Posterior vena cava (tissue), 2 donors: Measurements from ENCODE around the gene LDLRAD4. TPM values are rescaled to one million over a fixed set of nuclear protein-coding genes. Genes with fewer than 3 reads are reported as not detected.

Source experiments
- DNase-seq: peaks from one replicate; pipeline ENCODE4 v3.0.0-alpha.2; 2020; ENCODE audit warnings: low spot score
- intact Hi-C, 2 donors: fragments of 100-400 bp; cut with DNase I; formaldehyde crosslinking; loops; one replicate each; pipeline versions ENCODE4 v1.14.1 to v1.14.2; 2022 to 2023
- total RNA-seq, 2 donors: library from RNA; stranded (reverse); fragmentation: NEBNext Ultra II Directional; extraction: Animal tissue kit (Norgen Biotek cat#: 25700); gene quantifications; one replicate each; pipeline ENCODE4 v1.2.1, GENCODE V29; 2021
- donor health status: DM: yes; HTN: yes; CAD: no.
- donor health status: DM: yes; HTN: yes; CAD: no.

Gene LDLRAD4
- total RNA-seq, 2 donors from 2014 or later, result 52.3 to 74.8 TPM

DNA sequence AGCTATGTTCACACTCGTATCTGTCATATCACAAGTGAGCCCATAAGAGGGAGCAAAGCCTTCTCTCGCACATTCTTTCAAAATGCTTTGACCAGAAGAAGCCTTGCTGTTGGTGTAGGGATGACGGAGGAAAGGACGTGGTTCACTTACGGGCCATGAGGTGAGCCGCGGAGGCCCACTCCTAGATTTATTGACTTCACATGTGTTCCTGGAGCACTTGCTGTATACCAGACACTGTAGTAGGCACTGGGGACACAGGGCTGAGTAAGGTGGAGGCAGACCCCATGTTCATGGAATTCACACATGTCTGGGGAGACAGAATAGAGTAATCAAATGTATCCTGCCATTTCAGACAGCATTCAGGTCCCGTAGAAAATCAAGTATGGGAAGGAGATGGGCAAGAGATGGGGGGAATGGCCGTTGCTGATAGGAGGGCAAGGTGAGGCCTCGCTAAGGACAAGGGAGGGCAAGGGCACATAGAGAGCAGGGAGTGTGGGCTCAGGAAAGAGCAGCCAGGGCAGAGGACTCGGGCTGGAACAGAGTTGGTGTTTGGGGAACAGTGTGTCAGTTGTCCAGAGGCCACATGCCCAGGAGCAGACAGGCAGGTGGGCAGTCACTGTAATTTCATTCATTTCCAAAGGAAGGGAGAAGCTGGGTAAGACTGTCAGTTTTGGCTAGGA lies 182.2 kb downstream of the LDLRAD4 start:
- DNase-seq, result no peak
- intact Hi-C loops, result no loop called here

DNA sequence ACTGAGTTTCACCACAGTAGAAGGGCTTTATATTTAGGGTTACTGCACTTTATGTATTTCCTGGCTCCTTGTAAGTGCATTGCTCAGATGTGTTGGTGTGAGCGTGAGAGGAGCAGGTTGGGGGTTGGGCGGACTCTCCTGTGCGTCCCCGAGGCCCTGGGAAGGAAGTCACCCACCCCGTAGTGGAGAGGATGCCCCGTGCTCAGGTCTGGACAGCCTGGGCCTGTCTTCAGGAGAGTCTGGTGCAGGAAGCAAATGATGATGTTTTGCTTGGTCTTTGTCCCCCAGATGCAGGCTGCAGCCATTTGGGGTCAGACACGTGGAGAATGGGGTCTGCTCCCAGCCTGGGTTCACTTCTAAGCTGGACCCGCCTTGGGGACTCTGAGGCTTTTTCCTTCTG lies 182.8 kb downstream of the LDLRAD4 start:
- intact Hi-C loops, result no loop called here
- no peak for DNase-seq

DNA sequence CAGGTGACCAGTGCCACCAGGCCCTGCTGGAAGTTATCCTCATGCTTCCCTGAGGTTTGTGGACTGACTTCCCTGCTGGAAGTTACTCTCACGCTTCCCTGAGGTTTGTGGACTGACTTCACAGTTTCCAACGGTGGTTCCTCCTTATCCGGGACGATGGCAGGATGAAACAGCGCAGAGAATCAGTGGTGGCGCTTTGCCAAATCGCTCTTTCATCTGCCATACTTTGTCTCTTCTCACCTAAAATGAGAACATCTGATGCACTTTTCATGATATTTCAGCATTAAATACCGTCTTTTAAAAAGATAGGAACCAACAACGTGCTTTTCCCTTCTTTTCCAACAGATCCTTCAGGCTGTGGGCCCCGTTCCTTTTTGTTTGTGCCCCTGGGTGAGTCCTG lies 183.3 kb downstream of the LDLRAD4 start:
- no peak for DNase-seq
- intact Hi-C loops, result no loop called here

DNA sequence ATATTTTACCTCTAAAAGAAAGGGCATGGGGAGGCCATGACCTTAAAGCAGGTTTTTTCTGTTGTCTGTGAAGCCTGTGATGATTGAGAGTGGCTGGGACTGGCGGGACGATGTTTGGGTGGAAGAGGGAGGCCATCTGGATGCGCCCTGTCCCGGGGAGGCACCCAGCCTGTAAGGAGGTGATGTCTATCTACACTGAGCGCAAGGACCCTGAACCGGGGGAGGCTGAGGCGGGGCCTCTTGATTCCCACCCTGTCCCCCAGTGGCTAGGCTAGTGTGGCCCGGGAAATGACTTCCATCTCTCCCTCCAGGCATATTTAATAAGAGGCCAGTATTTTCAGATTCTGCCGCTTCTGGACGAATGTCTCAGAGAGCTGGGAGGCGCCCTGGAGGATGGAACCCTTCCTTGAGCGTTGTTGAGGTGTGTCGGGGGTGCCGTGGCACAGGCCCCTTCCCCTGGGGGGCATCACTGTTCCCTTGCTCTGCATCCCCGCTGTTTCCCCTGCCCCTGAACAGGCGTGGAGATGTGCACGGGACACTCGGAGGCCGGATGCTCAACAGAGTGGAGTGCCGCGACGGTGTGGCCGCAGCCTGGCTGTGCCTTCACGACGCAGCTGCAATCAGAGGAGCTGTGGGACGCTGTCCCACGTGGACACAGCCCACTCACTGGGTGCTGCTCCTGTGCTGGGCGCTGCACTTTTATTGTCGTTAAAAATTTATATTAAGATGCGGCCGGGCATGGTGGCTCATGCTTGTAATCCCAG lies 185.4 kb downstream of the LDLRAD4 start:
- intact Hi-C loops, result no loop called here
- no peak for DNase-seq

DNA sequence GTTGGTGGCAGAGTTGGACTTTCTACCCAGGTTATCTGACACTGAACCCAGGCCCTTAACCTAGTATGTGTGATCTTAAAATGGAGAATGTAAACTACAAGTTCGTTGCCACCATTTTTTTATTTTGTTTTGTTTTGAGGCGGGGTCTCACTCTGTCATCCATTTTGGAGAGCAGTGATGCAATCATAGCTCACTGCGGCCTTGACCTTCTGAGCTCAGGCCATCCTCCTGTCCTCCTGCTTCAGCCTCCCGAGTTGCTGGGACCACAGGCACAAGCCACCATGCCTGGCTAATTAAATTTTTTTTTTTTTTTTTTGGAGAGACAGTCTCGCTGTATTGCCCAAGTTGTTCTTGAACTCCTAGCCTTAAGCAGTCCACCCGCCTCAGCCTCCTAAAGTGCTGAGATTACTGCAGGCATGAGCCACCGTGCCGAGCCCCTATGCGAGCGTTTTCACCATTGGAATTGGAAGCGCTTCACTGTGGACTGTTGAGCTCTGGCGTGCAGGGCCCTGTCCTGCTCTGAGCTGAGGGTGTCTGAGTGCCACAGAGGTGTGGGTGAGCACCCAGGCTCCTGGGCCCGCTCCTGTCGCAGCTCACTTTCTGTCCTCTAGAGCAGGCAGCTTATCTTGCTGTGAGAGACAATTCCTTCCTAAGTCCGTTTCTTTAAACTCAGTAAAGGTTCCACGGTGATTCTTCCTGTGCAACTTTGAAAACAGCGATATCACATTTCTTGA lies 186.9 kb downstream of the LDLRAD4 start:
- intact Hi-C loops, result no loop called here
- no peak for DNase-seq

DNA sequence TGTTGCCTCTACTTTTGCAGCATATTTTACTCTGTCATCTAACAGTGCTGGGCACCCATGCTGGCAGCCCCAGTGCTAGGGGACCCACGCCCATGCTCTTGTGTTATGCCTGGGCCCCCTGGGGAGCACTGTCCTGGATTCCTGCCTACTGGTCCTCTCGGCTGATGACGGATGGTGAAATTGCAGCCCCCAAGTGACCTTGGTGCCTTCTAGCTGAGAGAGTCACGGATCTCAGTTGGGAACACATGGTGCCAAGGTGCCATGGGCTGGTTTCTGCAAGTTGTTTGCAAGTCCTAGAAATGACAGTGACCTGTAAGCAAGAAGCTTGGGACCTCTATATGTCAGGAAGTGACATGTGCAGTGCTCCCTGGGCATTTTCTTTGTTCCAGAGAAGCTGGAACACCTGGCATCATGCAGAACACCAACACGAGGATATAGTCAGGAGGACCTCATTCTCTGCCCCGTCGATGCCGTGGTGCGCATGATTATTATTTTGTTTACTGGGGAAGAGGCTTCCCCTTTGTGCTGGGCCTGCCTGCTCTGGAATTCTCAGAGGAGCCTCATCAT lies 187.6 kb downstream of the LDLRAD4 start:
- intact Hi-C loops, result no loop called here

DNA sequence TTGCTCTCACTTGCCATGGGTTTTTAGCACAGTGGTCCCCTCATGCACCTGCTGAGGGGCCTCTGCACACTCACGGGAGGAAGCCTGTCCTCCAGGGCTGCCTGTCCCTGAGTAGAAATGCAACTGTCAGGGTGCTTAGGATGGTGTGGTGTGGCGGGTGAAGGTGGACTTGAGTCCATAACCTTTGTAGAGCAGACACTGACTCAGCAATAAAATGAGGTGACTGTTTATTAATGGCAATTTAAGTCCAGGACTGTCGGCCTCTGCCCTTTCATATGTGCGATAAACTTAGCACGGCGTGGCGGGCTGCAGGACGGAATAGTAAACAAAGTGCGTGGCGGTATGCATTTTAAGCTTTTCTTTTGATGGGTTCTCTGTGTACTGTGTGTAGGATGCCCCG lies 188.2 kb downstream of the LDLRAD4 start:
- intact Hi-C loops, result no loop called here
- no peak for DNase-seq

More for the DNA sequence above, 187.6 kb downstream of the LDLRAD4 start:
- no peak for DNase-seq

DNA sequence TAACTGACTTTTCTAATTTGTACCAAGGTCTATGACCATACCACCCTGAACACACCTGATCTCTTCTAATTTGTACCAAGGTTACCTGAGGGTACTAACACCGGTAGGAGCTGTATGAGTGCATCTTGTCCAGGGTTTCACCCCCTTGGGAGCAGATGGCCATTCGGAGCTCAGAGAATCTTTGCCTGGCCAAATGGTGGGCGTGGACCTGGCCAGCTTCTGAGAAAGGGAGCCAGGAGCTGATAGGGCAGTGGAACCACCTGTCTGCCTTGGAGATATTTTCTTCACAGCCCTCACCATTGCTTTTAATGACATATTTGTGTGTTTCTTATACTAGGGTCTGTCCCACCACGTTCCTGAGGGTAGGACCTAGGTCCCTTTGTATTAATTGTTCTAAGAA lies 188.9 kb downstream of the LDLRAD4 start:
- intact Hi-C loops, result no loop called here
- DNase-seq, result no peak

DNA sequence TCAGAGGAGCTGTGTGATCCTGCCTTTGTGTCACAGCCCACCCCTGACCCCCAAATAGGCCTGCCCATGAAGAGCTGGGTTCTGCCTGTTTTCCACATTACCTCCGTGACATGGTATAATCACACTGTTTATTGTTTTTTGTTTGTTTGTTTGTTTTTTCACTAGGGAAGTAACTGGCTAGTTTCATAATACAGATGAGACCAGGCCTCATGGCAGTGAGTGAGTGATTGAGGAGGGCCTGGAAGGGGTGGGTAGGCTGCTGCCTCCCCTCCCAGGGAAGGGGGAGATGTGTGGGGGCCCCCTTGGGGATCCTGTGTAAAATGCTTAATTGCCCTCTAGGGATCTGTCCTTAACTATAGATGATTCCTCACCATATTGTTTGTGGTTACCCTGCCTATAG lies 190.5 kb downstream of the LDLRAD4 start:
- no peak for DNase-seq
- intact Hi-C loops, result no loop called here

DNA sequence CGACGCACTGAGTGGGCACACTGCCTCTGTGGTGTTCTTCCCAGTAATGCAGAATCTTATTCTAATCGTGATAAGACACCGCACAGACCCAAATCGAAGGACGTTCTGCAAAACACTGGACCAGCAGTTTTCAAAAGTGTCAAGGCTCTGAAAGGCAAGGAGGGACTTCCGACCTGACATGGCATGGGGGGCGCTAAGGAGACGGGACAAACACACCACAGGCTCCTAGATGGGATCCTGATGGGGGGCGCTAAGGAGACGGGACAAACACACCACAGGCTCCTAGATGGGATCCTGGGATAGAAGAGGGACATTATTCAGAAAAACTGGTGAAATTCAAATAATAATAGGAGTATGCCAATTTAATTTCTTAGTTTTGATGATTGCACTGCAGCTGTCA lies 191.4 kb downstream of the LDLRAD4 start:
- intact Hi-C loops, result no loop called here
- DNase-seq, result no peak

DNA sequence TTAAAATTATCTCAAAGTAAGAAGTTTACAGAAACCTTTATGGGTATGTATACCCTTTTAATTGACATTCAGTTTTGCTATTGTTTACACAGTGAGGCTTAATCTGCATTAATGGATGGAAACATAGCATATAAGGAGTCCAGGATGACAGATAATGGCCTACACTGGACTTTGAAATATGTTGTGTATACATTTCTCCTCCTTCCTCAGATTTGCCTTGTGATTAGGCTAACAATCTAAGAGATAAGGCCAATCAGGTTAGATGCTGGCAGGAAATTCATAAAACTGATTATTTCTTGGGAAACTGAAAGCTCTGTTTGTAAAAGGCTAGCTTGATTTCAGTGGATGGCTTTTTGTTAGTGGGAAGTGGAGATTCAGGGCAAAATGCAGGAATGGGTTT lies 191.9 kb downstream of the LDLRAD4 start:
- intact Hi-C loops, result no loop called here
- no peak for DNase-seq

DNA sequence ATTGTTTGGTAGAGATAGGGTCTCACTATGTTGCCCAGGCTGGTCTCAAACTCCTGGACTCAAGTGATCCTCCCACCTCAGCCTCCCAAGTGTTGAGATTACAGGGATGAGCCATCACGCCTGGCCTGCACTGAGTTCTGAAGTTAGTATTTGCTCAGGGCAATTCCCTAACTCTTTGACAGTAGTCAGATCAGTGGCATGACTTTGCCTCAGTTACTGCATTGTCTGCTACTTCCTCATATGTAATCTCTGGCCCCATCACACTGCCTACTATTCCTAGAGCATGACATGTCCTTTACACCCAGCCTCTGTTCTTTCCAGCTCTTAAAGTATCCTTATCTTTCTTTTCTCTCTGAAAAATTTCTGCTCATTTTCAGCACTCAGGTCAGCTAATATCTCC lies 193.5 kb downstream of the LDLRAD4 start:
- intact Hi-C loops, result no loop called here
- no peak for DNase-seq

DNA sequence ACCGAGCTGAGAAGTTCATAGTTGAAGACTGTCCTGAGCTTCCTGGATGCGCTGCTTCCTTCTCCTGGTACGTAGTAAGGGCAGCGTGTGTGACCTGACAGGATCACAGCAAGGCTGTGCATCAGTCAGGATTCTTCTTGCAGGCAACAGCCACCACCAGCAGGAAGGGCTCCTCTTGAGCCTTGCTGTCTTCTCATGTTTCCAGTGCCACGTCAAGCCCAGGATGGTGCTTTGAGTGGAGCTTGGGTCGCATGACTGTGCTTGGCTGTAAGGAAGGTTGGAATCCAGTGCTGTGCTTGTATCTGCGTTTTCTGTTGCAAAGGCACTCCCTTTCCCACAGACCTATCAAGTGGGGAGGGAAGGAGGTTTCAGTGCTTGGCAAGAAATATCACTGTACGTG lies 194.3 kb downstream of the LDLRAD4 start:
- intact Hi-C loops, result no loop called here
- DNase-seq, result no peak

DNA sequence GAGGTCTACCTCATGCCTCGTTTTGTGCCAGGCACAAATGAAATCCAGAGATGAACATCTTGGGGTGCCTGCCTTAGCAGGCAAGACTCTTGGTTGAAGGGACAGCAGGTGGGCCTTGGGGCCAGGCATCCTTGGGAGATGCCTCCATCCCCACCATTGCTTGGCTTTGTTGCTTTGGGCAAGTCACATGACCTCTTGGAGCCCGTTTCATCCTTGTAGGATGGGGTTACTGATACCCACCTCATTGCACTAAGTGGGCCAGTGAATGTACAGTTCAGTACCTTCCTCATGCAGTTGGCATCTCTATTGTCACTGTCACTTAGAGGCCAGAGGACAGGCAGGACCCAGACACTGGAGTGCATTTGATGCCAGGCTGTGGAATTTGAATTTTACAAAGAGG lies 195.5 kb downstream of the LDLRAD4 start:
- DNase-seq, result no peak
- intact Hi-C loops, result no loop called here

DNA sequence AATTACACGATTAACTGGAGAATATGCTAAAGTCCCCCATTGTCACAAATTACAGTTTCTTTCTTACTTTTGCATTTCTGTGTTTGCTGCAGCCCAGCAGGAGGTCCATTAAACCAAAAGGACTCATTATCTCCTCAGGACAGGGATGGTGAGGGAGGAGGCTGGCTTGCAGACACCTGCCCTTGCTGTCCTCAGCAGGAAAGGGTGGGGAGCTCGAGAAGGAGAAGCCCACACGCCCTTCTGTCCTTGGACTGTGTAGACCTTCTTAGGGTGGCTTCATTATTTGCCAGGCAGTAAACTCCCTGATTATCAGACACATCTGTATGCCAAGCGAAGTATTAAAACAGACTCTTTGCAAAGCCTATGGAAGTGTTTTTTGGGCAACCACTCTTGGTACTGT lies 196.0 kb downstream of the LDLRAD4 start:
- no peak for DNase-seq
- intact Hi-C loops, result no loop called here

DNA sequence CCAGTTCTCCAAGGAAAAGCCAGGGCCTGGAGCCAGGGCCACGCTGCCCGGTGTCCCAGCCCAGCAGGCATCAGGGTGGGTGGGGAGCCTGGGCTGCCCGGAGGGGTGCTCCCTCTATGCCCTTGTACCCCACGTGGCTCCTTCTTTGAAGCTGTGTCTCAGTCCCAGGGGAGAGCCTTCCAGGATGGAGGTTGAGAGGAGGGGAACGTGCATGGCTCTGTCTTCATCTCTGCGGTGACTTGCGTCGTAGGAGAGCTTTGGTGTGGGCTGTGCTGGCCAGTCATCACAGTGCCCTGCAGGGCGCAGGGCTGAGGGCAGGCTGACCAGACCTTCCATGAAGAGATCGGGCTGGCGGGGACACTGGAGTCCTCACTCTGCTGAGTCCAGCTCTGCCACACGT lies 197.2 kb downstream of the LDLRAD4 start:
- DNase-seq, result no peak
- intact Hi-C loops, result no loop called here

DNA sequence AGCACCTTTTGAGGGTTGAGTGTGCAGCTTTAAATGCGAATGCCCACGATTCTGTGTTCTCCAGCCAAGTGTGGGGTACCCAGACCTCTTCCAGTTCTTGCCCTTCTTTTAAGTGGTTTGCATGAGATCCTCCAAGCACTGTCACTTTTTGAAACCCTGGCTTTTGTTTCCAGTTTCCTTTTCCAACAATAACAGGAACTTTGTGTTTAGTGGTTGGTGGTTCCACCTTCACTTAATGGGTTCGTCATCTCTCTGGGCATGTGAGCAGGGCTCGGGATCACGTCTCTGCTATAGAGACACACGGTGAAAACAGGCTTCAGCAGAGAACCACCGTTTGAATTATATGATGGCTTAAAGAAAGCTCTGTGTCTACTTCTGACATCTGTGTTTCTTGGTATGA lies 197.6 kb downstream of the LDLRAD4 start:
- intact Hi-C loops, result no loop called here
- no peak for DNase-seq

DNA sequence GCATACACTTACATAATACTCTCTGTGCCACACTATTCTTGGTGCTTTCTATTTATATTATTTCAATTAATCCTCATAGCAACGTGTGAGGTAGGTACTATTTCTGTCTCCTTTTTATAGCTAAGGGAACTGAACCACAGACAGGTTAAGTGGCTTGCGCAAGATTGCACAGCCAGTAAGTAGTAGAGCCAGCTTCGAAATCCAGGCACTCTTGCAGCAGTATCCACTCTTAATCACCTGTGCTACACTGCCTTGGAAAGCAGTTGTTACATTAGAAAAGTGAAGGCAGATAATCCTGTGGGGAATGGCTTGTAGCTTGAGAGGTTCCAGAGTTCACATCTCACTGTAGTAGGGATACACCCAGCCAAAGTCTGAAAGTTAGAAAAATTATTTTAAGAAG lies 198.3 kb downstream of the LDLRAD4 start:
- DNase-seq, result no peak

DNA sequence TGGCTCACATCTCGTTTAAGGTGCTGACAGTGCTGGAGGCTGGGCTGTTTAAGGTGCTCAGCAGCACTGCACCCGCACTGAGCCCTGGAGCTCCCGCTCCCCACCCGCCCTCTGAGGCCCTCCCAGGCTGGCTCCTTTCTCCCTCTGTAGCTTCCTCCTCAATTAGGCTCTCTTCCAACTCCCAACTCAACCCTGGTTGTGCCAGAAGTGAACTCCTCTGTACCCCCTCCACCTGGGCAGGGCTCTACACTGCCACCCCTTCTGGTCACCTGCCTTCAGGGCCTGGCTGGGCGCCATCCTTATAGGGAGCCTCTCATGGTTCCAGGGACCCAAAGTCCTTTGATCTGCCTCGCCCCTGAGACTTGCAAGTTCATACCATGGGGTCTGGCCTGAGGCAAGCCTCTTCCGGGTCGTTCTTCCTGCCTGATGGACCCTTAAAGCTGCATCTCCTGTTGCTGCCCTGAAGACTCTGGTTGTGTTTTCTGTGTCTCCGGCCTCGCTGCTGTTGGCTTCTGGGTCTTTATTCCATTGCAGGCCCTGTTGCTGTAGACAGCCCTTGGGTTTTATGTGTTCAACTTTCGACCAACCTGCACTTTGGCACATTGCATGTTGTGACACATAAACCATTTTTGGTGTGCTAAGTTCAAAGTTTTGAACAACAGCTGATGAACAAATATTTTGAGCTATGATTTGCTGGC lies 199.6 kb downstream of the LDLRAD4 start:
- intact Hi-C loops, result no loop called here
- DNase-seq, result no peak

More for the DNA sequence above, 198.3 kb downstream of the LDLRAD4 start:
- intact Hi-C loops, result no loop called here
